Activated T-cell treated with anti-CD3 and anti-CD28 coated beads for 24 hours (primary cell): ENCODE data around the gene HAPSTR1.

Source experiments
- DNase-seq: peaks from one replicate; pipeline ENCODE4 v3.0.0-alpha.2; 2020; ENCODE audit warnings: low read depth

HAPSTR1 gene

GRCh38 chr16:9097266-9098219, 6.1 kb downstream of the HAPSTR1 start:
- DNase-seq, result no peak

DNA sequence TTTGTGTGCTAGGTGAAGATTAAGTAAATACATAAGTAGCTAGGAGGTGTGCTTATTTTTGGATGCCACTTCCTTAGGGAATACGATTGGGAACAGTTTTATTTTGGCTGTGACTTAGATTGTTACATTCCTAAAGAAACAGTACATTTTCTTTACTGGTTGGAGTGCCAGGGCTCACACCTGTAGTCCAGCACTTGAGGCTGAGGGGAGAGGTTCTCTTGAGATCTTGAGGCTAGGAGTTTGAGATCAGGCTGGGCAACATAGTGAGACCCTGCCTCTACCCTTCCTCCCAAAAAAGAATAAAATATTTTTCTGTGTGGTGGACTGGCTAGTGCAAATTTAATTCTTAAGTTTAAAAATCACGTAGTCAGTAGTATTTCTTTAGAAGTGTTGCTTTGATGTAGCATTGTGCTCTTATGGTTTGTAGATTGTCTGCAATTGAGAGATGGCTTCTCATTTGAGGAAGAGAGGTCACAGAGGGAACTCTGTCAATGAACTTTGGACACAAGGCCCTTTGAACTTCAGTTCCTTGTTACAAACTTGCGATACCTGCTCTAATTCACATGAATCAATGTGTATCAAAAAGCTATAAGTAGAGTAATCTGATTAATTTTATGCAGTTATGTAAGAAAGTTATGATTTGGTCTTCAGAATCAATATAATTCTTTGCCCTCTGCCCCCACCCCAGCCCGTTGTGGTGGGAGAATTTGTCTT, 7.1 kb downstream of the HAPSTR1 start:
- no peak for DNase-seq

DNA sequence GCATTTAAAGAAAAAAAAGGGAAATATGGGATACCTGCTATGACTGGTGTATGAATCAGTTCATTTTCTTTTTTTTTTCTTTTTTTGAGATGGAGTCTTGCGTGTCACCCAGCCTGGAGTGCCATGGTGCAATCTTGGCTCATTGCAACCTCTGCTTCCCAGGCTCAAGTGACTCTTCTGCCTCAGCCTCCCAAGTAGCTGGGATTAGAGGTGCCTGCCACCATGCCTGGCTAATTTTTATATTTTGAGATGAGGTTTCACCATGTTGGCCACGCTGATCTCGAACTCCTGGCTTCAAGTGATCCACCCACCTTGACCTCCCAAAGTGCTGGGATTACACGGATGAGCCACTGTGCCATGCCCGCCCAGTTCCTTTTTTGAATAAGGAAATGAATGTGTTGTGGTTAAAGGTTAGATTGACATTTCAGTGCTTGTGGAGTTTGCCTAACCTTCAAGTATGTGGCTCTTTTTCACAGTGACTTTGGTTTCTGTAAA, 7.7 kb downstream of the HAPSTR1 start:
- DNase-seq, result no peak

DNA sequence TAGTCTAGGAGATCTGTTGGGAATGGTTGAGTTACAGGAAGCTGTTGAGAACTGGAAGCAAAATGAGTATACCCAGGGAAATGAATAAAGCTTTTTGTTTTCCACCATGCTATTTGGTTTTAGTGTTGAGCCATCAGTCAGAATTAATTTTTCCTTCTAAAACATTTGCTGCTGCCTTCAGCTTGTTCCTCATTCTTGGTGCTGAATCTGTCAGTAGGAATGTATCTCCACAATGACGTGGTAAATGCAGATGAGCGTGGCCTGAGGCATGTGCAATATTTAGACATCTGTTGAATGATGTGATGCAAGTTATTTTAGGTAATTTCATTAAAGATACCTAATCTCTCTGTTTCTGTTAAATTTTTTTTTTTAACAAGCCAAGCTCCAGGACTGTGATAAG, 10.9 kb downstream of the HAPSTR1 start:
- DNase-seq, result no peak

DNA sequence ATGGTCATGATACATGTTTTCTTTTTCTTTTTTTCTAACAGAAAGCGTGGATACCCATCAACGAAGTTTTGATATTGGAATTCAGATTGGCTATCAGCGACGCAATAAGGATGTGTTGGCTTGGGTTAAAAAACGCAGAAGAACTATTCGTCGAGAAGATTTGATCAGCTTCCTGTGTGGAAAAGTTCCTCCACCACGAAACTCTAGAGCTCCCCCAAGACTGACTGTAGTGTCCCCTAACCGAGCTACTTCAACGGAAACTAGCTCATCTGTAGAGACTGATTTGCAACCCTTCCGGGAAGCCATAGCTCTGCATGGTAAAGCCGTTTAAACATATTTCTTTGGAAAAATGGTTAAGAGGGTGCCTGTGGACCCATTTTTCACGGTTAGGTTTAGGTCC, 11.5 kb downstream of the HAPSTR1 start:
- DNase-seq, result no peak

- DNase-seq, result no peak
Measured at GRCh38 chr16:9103546-9103945, 12.1 kb downstream of the HAPSTR1 start.

DNA sequence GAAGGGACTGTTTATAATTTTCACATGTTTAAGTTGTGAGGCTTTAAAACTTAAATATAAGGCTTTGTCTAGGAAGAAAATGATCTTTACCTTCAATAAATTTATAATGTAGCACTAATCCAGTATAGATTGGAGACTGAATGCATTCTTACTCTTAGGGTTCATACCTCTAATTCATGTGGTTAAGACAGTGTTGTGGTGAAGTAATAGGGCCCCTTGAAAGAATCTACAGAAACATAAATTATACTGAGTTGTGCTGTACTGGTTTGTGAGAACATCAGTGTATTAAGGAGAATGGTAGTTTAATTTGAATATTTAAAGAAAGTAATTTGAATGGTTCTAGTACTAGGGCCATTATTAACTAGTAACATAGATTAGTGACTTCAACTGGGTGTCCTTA, 13.7 kb downstream of the HAPSTR1 start:
- no peak for DNase-seq

DNA sequence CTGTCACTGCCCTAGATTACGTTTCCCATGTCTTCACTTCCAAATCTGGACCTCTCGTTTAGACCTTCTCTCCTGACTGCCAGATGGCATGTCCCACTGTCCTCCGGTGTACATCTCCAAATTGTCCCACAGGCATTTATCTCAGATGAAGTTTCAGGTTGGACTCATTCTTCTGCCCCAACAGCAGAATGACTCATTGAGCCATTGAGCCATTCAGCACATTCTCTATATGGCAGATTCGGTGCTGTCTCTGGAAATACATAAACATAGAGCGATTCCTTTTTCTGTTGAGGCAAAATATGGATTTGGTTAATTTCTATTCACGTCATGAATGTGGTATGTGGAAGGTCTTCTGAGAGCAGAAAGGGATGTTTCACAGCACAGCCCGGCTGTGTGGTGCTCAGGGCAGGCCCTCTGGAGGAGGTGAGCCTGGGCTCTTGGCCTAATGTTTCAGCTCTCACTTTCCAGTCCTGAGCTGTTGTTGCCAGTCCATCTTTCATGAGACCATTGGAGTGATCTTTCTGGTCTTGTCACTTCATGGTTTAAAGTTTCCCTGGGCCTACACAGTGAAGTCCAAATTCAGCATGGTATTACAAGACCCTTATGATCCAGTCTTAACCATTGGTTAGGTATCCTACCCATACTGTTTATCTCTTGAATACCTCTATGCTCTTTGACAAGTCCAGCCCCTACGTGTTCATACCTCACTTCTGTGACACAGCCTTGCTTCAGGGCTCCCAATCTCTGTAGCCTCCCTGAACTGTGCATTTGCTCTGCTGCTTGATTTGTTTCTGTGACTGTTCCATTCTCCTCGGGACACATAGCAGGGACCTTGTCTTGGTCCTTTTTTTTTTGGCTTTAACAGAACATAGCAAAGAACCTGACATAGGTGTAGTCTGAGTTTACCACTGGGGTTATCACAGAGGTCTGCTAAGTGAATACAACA, 15.9 kb downstream of the HAPSTR1 start:
- DNase-seq, result no peak

GRCh38 chr16:9109255-9109654, 17.8 kb downstream of the HAPSTR1 start:
- no peak for DNase-seq

GRCh38 chr16:9112166-9112843, 20.9 kb downstream of the HAPSTR1 start:
- no peak for DNase-seq

DNA sequence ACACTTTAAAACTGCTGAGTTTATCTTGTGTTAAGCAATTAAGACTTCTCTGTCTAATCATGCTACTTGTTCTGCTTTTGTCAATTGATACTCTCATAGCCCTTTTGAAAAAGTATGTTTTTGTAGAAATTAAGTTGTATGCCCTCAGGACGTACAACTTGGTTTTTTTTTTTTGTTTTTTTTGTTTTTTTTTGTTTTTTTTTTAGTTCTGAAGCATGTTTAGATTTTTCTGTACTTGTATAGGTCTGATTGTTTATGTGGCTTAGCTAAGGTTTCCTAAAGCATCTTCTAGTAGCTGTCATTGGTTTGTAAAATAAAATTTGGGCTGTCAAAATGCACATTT, 21.4 kb downstream of the HAPSTR1 start:
- no peak for DNase-seq

- DNase-seq, result no peak
Measured at GRCh38 chr16:9113707-9114106, 22.3 kb downstream of the HAPSTR1 start.

- DNase-seq, result no peak
Measured at GRCh38 chr16:9114112-9114511, 22.7 kb downstream of the HAPSTR1 start.

DNA sequence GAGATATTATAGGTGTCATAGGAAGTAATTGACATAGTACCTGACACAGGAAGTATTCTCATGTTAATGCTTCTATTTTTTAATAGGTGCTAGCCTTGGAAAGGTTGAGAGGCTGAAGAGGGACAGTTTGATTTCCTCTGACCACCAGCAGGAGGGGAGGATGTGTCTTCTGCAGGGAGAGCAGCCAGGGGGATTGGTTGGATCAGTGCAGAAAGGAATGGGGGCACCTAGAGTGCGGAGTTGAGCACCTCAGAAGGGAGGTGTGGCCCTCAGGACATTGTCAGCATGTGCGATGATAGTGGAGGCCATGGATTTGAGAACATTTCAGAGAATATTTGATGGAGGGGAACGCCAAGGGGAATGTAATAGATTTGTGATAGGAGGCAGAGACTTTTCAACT, 23.4 kb downstream of the HAPSTR1 start:
- DNase-seq, result no peak

GRCh38 chr16:9115277-9115676, 23.8 kb downstream of the HAPSTR1 start:
- no peak for DNase-seq

DNA sequence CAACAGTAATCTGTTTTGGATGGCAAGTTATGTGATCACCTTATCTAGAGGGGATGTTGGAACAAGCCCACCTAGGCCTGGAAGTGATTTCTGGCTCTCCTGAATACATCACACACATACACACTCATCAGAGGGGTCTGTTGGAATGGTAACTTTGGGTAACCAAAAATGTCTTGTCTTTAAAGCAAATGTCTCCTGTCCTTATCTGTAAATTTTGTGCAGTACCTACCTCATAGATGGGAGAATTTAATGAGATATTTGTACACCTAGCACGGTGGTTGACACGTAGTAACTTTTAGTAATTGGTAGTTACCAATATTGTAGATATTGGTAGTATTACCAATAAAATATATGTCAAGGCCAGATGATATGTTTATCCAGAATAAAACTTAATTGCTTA, 24.7 kb downstream of the HAPSTR1 start:
- DNase-seq, result no peak

GRCh38 chr16:9118170-9118569, 26.7 kb downstream of the HAPSTR1 start:
- DNase-seq, result no peak

DNA sequence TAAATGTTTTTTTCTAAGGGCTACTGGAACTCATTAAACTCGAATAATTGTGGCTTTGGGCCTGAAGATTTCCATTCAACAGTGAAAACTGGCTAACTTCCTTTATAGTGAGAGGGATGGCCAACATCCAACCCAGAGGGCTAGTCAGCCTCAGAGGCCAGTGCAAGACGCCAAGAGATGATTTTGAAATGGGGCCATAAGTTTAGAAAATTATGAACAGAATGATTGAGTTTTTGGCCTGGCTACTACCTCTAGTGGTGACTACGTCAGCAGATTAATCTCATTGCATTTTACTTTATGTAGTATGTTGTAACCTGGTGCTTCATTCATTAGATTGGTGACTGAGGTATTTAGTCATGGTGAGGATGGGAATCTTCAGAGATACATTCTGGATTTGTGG, 28.4 kb downstream of the HAPSTR1 start:
- DNase-seq, result no peak

DNA sequence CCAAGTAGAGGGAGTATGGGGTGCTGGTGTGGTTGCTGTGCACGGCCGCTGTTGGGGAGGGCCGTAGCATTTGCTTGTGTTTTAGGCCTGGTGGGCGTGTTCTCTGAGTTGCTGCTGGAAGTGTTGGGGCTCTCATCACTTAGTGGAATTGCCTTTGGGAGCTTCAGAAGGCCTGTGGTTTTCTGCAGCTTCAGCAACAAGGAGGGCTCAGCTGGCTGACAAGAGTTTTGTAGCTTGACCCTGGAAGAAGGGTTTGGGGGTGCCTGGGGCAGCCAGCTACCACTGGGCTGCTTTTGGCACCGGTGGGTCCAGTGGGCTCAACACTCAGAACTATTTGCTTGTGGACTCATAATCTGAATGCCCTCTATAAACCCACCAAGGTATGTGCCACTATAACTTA, 30.9 kb downstream of the HAPSTR1 start:
- no peak for DNase-seq

DNA sequence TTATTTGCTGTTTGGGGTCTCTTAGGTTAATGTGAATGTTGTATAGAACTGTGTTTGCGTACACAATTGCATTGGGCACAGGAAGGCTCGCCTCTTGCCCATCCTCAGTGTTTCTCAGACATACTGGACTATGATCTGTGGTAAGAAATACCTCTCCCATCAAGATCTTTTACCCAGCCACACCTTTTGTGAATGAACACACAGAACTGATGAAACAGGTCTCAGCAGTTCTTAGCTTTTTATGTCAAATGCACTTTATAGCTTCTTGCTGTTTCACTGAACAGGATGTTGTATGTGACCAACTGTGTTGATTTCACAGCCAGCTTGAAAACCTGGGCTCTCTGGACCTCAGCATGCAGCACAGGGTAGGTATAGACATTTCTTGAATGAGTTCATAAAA, 31.5 kb downstream of the HAPSTR1 start:
- no peak for DNase-seq

GRCh38 chr16:9123401-9123800, 32.0 kb downstream of the HAPSTR1 start:
- DNase-seq, result no peak

GRCh38 chr16:9123871-9124270, 32.4 kb downstream of the HAPSTR1 start:
- DNase-seq, result no peak
